Measurements from ENCODE around the gene VILL.

The VILL gene

DNA sequence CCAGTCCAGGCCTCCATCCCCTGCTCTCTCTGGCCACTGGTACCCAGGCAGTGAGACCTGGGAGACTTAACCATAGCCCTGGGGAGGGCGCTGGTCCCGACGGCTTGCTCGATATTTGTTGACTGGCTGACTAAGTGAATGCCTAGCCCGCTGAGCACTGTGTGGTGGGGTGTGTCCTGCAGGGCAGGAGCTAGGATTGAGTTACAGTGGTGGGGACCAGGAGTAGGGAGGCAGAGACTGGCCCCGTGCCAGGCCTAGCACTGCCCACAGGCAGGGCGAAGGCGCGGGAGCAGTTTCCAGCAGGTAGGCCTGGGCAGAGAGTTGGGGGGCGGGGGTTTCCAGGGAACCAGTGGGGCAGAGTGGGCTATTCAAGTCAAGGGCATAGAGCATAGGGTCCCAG, at the start of gene VILL:
Gene VILL (plus strand): TSS at position 260 of the 400 bp plus-strand sequence. CDS start 2,887 bp downstream, outside the sequence.
- no peak for DNase-seq (ENCODE audit: low read depth)

DNA sequence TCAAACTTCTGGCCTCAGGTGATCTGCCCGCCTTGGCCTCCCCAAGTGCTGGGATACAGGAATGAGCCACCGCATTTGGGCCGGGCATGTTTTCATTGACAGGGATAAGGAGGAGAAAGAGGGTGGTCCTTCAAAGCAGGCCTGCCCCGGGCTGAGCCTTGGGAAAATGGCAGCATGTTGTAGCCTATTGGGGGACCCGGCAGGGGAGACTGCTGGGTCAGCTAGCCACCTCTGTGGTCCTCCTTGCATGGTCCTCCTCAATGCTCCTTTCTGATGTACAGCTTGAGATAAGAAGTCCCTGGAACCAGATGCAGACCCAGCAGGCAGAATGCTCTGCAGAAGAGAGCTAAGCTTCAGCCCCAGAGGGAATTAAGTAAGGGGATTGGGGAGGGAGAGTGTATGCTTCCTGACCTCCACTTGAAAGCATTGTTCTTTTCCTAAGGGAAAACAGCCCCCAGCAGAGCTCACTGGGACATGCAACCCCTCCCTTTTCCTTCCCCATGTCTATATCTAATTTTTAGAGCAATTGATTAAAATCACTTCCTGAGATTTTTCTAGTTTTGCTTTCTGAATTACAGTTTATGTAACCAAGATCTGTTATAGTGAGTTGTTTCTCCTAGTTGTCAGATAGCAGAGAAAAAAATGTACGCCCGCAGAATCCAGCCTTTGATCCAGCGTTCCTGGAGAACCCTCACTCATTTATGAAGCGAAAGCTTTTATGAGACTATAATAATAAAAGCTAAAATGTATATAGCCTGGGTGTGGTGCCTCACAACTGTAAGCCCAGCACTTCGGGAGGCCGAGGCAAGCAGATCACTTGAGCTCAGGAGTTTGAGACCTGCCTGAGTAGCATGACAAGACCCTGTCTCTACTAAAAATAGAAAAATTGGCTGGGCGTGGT, 48.7 kb upstream of the VILL start:
- DNase-seq (ENCODE audit: low read depth): no peak

GRCh38 chr3:37942646-37943045, 47.9 kb upstream of the VILL start:
- DNase-seq (ENCODE audit: low read depth): no peak

DNA sequence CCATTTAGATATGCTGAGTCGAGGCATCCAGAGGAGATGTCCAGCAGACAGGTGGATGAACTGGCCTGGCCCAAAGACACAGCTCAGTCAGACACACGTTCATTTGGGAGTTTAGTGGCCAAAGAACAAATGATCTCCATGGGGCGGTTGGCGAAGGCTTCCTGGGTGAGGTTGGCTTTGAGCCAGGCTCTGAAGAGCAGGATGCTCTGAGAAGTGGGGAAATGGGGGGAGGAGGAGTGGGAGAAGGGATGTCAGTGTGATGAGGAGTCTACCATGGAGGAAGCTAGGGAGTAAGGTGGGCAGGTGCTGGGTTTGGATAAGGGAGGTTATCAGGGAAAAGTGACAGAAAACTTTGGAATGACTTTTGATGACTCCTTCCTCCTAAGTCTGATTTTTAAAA, 47.5 kb upstream of the VILL start:
- DNase-seq (ENCODE audit: low read depth): no peak

GRCh38 chr3:37943631-37944314, 46.8 kb upstream of the VILL start:
- DNase-seq (ENCODE audit: low read depth): no peak

DNA sequence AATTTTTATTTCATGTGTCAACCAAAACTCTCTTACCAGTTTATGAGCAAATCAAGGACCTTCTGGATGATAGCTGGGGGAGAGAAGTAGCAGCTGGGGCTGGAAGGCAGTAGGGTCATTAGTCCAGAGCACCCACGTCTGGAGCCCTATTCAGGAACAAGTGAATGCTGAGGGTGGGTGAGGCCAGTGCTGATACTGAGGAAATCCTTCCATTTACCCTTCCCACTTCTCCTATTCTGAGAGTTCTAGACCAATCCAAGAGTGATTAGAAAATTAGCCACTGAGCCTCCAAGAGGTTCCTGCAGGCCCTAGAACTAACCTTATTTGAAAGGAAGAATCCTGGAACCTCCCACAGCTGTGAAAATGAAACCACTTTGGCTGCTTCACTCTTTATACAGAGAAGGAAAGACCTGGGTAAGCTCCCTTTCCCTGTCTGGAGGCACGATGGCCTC, 46.2 kb upstream of the VILL start:
- DNase-seq (ENCODE audit: low read depth): no peak

- no peak for DNase-seq (ENCODE audit: low read depth)
Observed at GRCh38 chr3:37945156-37945806, 45.3 kb upstream of the VILL start.

DNA sequence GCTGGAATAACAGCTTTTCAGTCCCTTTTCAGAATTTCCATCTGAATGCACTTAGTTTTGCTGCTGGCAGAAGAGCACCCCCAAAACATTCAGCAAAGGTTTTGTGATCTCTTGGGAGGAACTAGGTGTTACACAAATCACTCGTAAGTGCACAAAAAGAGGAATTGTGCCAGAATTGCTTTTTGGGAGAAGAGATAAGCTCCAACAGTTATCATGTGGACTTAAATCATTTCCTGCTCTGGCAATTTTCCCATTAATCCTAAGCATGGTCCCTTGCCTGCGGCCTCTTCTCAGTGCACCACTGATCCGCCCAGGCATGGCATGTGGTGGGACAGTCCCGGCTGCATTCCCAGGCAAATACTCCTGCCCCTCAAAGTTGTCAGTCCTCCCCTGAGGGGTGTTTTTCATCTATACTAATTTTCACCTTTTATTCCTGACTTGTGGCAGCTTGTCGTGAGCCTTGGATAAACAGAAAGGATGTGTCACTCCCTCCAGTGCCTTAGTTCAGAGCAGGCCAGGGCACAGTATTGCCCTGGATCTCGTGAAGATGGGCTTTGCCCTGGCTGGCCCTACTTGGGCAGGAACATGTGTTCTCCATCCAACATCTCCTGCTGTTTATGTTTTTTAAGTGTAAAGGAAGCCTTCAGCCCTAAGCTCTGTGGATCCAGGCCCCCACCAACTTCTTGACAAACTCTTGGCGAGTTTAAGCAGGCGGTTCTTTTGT, 44.6 kb upstream of the VILL start:
- no peak for DNase-seq (ENCODE audit: low read depth)

- DNase-seq (ENCODE audit: low read depth): no peak
Observed at GRCh38 chr3:37946531-37946889, 44.1 kb upstream of the VILL start.

GRCh38 chr3:37949866-37950265, 40.7 kb upstream of the VILL start:
- no peak for DNase-seq (ENCODE audit: low read depth)

GRCh38 chr3:37952564-37952963, 38.0 kb upstream of the VILL start:
- no peak for DNase-seq (ENCODE audit: low read depth)

- DNase-seq (ENCODE audit: low read depth): no peak
Observed at GRCh38 chr3:37953226-37953625, 37.4 kb upstream of the VILL start.

- no peak for DNase-seq (ENCODE audit: low read depth)
Observed at GRCh38 chr3:37953707-37954394, 36.7 kb upstream of the VILL start.

- no peak for DNase-seq (ENCODE audit: low read depth)
Observed at GRCh38 chr3:37954881-37955280, 35.7 kb upstream of the VILL start.

DNA sequence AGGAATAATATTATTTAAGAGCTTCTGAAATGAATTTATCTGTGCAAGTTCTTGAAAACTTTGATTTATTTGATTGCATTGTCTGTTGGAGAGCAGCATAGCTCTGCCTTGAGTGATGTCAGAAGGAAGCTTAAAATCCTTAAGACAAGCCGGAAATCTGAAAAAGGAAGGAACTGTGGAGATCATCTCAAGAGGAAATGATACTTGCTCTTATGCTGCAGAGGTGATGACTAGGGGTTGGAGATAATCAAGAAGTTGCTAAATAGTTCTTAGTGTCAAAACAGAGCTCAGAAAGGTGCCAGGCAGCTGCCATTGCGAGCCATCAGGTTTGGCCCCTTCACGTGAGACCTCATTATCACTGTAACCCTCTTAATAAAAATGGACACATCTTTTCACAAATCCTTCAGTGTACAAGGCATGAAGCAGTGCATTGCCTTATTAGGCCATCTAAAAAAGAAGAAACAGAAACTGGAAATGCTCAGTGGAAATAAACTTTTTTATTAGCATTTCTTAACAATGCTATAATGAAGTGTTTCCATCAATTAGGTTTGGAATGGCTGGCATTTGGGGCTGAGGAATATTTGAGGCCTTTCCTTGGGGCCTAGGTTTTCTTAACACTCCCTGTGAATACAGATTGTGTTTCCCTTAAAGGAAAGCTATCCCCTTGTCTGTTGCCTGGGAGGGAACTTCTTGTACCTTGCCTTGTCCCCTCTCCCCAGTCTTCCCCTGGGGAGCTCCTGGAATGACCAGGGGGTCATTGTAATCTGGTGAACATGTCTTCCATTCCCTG, 34.5 kb upstream of the VILL start:
- DNase-seq (ENCODE audit: low read depth): no peak

DNA sequence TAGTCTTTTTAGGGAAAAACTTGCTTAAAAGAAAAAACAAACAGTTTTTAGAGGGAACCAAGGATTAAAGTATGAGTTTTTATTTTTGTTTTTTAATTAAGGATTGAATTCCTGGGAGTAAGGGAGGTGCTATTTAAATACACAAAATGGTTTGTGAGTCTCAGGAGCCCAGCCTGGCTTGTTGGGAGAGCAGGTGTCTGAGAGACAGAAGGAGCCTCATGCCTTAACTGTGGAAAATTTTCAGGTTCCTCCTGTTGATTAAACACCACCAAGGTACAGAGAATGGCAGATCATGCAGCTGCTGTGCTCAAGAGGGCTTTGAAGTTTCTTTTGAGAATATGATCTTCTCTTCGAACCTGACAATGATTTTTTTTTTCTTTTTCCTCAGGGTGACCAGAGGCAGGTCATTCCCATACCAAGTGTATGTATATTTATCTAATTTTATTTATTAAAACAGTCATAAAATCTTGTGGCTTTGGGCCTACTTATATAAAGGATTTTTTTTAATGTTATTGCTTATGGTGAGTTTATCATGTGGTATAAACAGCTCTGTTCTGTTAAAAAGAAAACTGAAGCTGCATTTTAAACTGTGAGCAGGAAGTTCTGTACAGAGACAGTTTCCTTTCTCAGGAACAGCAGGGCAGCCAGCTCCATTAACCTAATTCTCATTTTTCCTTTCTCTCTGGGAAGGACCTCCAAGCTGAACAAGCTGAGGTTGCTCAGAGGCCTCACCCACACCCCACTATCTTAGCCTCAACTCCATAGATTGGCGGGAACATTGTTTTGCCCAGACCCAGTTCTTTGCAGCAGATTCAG, 33.7 kb upstream of the VILL start:
- DNase-seq (ENCODE audit: low read depth): no peak

DNA sequence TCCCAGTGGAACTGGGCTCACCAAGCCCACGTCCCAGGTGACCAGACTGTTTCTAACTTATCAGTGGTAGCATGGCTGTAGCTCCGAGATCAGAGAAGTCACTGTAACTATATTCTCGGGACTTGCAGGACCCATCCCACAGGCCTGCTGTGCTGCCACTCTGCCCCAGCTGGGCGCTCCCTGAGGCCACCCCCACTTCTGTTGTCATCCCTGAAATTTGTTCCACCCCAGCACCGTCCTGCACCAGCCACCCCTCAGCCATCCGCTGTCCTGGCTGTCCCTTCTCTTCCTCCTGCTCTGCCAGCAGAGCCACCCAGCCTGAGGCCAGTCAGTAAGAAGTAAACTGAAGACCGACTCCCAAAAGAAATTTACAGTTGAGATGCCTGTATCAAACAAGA, 33.0 kb upstream of the VILL start:
- no peak for DNase-seq (ENCODE audit: low read depth)

- no peak for DNase-seq (ENCODE audit: low read depth)
Observed at GRCh38 chr3:37961622-37962431, 28.8 kb upstream of the VILL start.

- no peak for DNase-seq (ENCODE audit: low read depth)
Observed at GRCh38 chr3:37963016-37963415, 27.6 kb upstream of the VILL start.
